HepG2 (cell line): ENCODE measurements around the gene QPCT. TPM values are rescaled to one million over a fixed set of nuclear protein-coding genes. Genes with fewer than 3 reads are reported as not detected.

Source experiments
- CREBL2 ChIP-seq: sonication (generic); formaldehyde crosslinking; IDR thresholded peaks from 2 replicates; pipeline ENCODE4 v1.8.1; 2023; ENCODE audit warnings: missing genetic modification reagents, mild to moderate bottlenecking, borderline replicate concordance
- GTF2F1 ChIP-seq: fragments of 150-350 bp; IDR thresholded peaks from 2 replicates; pipeline ENCODE4 v1.6.1; 2014; ENCODE audit warnings: low read length
- HMGA1 ChIP-seq: sonication (generic); formaldehyde crosslinking; conservative IDR thresholded peaks from 2 replicates; pipeline ENCODE4 v1.4.0; 2020; ENCODE audit warnings: missing genetic modification reagents
- HMGXB4 ChIP-seq, 2 experiments: sonication (generic) in 1 of 2; formaldehyde crosslinking in 1 of 2; IDR thresholded peaks; 2 replicates each; pipeline versions ENCODE4 v1.4.0 to v1.6.1; 2018 to 2020; ENCODE audit warnings: missing genetic modification reagents in 2 of 2, borderline replicate concordance in 1 of 2, low read depth in 1 of 2, mild to moderate bottlenecking in 1 of 2, missing biosample characterization in 1 of 2
- KDM6A ChIP-seq: IDR thresholded peaks from 2 replicates; pipeline ENCODE4 v1.6.1; 2016; ENCODE audit warnings: low read depth
- REPIN1 ChIP-seq: sonication (generic); formaldehyde crosslinking; IDR thresholded peaks from 2 replicates; pipeline ENCODE4 v1.8.0; 2022; ENCODE audit warnings: missing genetic modification reagents, low read depth, mild to moderate bottlenecking, borderline replicate concordance
- SALL2 ChIP-seq: sonication (generic); formaldehyde crosslinking; IDR thresholded peaks from 2 replicates; pipeline ENCODE4 v1.8.1; 2023; ENCODE audit warnings: mild to moderate bottlenecking, missing genetic modification reagents, inconsistent platforms
- SP140L ChIP-seq: sonication (generic); formaldehyde crosslinking; IDR thresholded peaks from 2 replicates; pipeline ENCODE4 v1.4.0; 2020; ENCODE audit warnings: missing genetic modification reagents, borderline replicate concordance
- ZBTB20 ChIP-seq: sonication (generic); formaldehyde crosslinking; IDR thresholded peaks from 2 replicates; pipeline ENCODE4 v1.8.1; 2023; ENCODE audit warnings: missing genetic modification reagents, low read depth, mild to moderate bottlenecking, borderline replicate concordance
- ZKSCAN5 ChIP-seq: sonication (generic); formaldehyde crosslinking; IDR thresholded peaks from 2 replicates; pipeline ENCODE4 v1.5.1; 2020; ENCODE audit warnings: mild to moderate bottlenecking, missing genetic modification reagents
- ZNF251 ChIP-seq: sonication (generic); formaldehyde crosslinking; IDR thresholded peaks from 2 replicates; pipeline ENCODE4 v1.9.0; 2021; ENCODE audit warnings: mild to moderate bottlenecking, missing genetic modification reagents
- ZNF253 ChIP-seq: sonication (generic); formaldehyde crosslinking; IDR thresholded peaks from 2 replicates; pipeline ENCODE4 v1.8.0; 2022; ENCODE audit warnings: mild to moderate bottlenecking, missing genetic modification reagents, borderline replicate concordance
- ZNF841 ChIP-seq: sonication (generic); formaldehyde crosslinking; IDR thresholded peaks from 2 replicates; pipeline ENCODE4 v1.8.1; 2023; ENCODE audit warnings: missing genetic modification reagents, borderline replicate concordance
- ZXDC ChIP-seq: sonication (generic); formaldehyde crosslinking; IDR thresholded peaks from 2 replicates; pipeline ENCODE4 v1.5.0; 2020; ENCODE audit warnings: mild to moderate bottlenecking, missing genetic modification reagents
- polyA plus RNA-seq, 8 experiments: library from polyadenylated mRNA; depleted of rRNA in 3 of 8; stranded (reverse) in 7 of 8; unstranded in 1 of 8; fragments of >200 nt; fragmentation: Illumina TruSeq in 4 of 8; extraction: Trizol in 4 of 8; gene quantifications; 2 replicates each; pipeline versions ENCODE4 v1.2.1 to v1.2.3, GENCODE V29; 2011 to 2016; ENCODE audit warnings: low read depth in 4 of 8, missing spikeins in 1 of 8, mixed read lengths in 1 of 8; ENCODE audit not compliant: insufficient read depth in 1 of 8
- total RNA-seq, 5 experiments: library from RNA; depleted of rRNA; stranded (reverse); fragments of >200 nt; fragmentation: Illumina TruSeq; extraction: Trizol; gene quantifications; 2 replicates each; pipeline ENCODE4 v1.2.3, GENCODE V29; 2016; ENCODE audit warnings: low read depth in 1 of 5
- TF ChIP-seq, protein P1 (sequence below): sonication (generic); formaldehyde crosslinking; IDR thresholded peaks from 2 replicates; pipeline ENCODE4 v1.4.0; 2020; ENCODE audit warnings: missing genetic modification reagents
- TF ChIP-seq, protein P2 (sequence below): sonication (generic); formaldehyde crosslinking; IDR thresholded peaks from 2 replicates; pipeline ENCODE4 v1.4.0; 2020; ENCODE audit warnings: missing genetic modification reagents

QPCT gene
- total and polyA plus RNA-seq, 2 of the 13 experiments (the other 11 are each of a cell fraction or from before 2014, with no cell fraction given) = 0.77 to 1.2 TPM

DNA sequence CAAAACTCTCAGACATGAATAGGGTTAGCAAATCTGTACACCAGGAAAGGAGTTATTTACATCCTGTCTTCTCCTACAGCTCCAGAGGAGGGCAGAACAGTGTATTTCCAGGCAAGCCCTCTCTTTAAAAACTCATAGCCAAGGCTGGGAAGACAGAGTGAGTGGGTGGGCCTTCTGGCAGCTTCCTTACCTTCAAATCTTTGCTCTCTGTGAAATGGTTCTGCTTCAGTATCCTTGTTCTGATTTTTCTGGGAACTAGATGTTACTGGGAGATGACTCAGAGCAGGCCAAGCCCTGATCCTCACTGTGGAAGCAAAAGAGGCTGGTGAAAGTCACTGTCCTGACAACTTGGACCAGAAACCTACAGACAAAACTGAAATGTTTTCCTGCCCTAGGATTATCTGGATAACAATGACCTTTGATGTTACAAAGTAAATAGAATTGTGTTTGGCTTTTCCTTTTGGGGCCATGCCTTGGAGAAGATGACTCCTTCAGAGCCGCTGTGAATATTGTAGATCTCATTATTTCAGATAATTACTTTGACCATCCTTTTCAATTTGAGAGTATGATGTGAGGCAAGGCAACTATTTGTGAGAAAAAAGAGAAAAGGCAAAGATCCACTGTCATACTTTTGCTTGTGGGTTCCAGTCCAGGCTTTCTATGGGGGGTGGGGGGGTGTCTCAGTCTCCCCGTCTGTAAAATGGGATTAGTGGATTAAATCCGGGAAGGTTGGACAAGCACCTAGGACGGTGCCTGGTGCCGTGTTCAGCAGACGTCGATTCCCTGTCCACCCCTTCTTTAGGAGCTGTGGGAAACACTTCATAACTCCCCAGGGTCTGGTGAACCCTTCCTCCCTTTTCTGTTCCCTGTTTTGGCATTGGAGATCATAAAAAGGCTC is 644 bp upstream of the QPCT start (continued):
- TF ChIP-seq HMGXB4 (CRISPR knock-in tag; IDR thresholded peaks at IDR 0.05; ENCODE audit: borderline replicate concordance in 1 of 2, low read depth in 1 of 2) = no peak
- TF ChIP-seq SP140L (CRISPR knock-in tag) = no peak
- no peak for TF ChIP-seq ZNF841 (CRISPR knock-in tag)
- TF ChIP-seq REPIN1 (CRISPR knock-in tag) = no peak
- TF ChIP-seq ZXDC = no peak
- TF ChIP-seq KDM6A (CRISPR knock-in tag) = no peak
- TF ChIP-seq SALL2 (CRISPR knock-in tag) = no peak
- TF ChIP-seq ZBTB20 (CRISPR knock-in tag) = no peak
- no peak for TF ChIP-seq CREBL2 (CRISPR knock-in tag)
- no peak for TF ChIP-seq HMGA1
- no peak for TF ChIP-seq ZKSCAN5 (CRISPR knock-in tag)
- TF ChIP-seq ZNF251 (CRISPR knock-in tag) = no peak
- TF ChIP-seq, protein P1, sequence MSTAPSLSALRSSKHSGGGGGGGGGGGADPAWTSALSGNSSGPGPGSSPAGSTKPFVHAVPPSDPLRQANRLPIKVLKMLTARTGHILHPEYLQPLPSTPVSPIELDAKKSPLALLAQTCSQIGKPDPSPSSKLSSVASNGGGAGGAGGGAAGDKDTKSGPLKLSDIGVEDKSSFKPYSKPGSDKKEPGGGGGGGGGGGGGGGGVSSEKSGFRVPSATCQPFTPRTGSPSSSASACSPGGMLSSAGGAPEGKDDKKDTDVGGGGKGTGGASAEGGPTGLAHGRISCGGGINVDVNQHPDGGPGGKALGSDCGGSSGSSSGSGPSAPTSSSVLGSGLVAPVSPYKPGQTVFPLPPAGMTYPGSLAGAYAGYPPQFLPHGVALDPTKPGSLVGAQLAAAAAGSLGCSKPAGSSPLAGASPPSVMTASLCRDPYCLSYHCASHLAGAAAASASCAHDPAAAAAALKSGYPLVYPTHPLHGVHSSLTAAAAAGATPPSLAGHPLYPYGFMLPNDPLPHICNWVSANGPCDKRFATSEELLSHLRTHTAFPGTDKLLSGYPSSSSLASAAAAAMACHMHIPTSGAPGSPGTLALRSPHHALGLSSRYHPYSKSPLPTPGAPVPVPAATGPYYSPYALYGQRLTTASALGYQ = 0 out of 2 replicates have a peak, but pooled peaks have one; percentile 18
- no peak for TF ChIP-seq GTF2F1
- no peak for TF ChIP-seq ZNF253 (CRISPR knock-in tag)
- TF ChIP-seq, protein P2, sequence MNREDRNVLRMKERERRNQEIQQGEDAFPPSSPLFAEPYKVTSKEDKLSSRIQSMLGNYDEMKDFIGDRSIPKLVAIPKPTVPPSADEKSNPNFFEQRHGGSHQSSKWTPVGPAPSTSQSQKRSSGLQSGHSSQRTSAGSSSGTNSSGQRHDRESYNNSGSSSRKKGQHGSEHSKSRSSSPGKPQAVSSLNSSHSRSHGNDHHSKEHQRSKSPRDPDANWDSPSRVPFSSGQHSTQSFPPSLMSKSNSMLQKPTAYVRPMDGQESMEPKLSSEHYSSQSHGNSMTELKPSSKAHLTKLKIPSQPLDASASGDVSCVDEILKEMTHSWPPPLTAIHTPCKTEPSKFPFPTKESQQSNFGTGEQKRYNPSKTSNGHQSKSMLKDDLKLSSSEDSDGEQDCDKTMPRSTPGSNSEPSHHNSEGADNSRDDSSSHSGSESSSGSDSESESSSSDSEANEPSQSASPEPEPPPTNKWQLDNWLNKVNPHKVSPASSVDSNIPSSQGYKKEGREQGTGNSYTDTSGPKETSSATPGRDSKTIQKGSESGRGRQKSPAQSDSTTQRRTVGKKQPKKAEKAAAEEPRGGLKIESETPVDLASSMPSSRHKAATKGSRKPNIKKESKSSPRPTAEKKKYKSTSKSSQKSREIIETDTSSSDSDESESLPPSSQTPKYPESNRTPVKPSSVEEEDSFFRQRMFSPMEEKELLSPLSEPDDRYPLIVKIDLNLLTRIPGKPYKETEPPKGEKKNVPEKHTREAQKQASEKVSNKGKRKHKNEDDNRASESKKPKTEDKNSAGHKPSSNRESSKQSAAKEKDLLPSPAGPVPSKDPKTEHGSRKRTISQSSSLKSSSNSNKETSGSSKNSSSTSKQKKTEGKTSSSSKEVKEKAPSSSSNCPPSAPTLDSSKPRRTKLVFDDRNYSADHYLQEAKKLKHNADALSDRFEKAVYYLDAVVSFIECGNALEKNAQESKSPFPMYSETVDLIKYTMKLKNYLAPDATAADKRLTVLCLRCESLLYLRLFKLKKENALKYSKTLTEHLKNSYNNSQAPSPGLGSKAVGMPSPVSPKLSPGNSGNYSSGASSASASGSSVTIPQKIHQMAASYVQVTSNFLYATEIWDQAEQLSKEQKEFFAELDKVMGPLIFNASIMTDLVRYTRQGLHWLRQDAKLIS = no peak
